Activated CD8-positive, alpha-beta memory T cell treated with anti-CD3 and anti-CD28 coated beads for 1 hour (primary cell): Measurements from ENCODE around the gene HOXD9.

ENCODE experiments used
- DNase-seq, 2 donors: peaks; one replicate each; pipeline ENCODE4 v3.0.0-alpha.2; 2020; ENCODE audit warnings: low read depth in 1 of 2; ENCODE audit errors: extremely low read depth in 1 of 2

HOXD9 gene

DNA sequence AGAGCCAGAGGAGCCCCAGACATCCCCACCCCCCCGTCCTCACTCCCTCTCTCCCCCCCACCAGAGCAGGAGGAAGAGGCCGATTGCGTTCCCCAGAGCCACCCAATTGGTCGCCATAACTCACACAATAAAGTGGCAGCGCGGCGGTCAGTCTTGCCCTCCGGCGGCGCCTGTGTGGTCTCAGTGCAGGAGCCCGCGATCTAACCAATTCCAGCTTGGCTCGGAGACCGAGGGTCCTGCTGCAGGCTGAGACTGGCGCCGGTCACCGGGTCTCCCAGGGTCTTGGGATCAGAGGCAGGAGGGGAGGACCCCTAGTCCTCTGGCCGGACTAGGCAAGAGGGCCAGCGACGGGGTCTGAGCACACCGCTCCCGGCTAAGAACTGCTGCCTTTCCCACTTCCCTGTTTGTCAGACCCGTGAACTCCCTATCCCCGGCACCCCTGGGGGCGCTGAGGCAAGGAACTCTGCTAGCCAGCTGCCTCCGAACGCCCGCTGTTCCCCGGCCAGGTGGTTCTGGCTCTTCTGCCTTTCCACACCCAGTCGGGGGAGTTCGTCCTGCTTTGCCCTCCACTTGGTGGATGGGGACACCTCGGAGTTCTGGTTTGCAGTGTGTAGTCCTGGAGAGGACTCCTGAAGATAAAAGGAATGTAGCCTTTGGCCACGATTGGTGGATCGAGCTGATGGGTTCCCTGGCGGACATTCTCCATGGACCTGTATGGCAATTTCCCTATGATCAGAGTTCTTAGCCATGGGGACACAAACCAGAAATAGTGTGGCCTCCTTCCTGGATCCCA is 24.0 kb upstream of the HOXD9 start:
- DNase-seq = no peak

DNA sequence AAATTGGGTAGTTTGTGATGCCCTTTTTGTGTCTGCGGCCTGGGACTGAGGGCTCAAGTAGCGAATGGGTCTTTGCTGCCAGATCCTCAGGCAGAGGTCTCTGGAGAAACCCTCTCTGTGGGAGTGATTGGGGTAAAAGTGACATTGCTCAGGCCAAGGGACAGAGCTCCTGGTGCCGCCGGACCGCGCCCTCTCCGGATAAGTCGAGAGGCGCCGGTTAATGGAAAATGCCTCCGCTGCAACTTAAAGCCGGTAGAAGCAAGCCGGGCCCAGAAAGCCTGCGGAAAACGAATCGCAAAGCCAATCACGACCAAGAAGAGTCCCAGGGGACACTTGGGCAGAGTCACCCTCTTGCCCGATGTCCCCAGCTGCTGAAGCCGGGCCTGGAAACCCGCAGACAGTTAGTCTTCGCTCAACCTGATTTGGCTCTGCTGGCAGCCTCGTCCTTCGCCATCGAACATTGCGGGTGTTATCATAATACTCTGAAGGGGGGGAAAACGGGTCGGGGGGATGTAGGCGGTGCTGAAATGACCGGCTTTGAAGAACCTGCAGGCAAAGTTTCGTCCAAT is 23.3 kb upstream of the HOXD9 start:
- no peak for DNase-seq

DNA sequence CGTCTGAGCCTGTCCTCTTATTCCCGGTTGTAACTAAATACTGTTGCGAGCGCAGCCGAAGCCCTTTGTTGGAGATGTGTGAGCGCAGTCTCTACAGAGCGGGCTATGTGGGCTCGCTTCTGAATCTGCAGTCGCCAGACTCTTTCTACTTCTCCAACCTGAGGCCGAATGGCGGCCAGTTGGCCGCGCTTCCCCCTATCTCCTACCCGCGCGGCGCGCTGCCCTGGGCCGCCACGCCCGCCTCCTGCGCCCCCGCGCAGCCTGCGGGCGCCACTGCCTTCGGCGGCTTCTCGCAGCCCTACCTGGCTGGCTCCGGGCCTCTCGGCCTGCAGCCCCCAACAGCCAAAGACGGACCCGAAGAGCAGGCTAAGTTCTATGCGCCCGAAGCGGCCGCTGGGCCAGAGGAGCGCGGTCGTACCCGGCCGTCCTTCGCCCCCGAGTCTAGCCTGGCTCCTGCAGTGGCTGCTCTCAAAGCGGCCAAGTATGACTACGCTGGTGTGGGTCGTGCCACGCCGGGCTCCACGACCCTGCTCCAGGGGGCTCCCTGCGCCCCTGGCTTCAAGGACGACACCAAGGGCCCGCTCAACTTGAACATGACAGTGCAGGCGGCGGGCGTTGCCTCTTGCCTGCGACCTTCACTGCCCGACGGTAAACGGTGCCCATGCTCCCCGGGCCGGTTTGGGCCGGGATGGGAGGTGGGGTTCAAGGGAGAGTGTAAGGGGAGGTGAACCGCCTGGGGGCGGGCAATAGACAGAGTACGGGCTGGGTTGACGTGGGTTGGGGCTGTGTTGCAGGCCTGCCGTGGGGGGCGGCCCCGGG is 22.6 kb upstream of the HOXD9 start, which contains the start of gene HOXD12:
Gene HOXD12 (plus strand): TSS at position 68 of the 819 bp plus-strand sequence. CDS start 7 bp downstream, at position 75.
- DNase-seq = no peak

DNA sequence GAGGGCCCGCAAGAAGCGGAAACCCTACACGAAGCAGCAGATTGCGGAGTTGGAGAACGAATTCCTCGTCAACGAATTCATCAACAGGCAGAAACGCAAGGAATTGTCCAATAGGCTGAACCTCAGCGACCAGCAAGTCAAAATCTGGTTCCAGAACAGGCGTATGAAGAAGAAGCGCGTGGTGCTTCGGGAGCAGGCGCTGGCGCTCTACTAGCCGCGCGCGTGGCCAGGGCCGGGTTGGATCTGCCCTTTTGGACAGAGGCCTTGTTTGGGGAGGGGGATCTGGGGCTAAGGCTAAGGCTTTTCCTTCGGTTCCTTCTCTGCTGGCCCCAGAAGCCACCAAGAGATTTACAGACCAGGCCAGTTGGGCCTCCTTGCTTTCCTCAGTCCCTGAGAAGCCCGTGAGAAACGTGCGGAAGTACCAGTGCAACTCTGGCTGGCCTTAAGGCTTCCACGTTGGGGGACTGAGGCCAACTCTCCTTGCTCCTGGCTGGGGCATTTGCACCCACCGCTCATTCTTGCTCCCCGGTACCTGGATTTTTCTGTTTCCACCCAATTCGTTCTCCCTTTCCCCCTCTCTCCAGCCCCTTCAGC is 21.9 kb upstream of the HOXD9 start:
- DNase-seq = no peak

DNA sequence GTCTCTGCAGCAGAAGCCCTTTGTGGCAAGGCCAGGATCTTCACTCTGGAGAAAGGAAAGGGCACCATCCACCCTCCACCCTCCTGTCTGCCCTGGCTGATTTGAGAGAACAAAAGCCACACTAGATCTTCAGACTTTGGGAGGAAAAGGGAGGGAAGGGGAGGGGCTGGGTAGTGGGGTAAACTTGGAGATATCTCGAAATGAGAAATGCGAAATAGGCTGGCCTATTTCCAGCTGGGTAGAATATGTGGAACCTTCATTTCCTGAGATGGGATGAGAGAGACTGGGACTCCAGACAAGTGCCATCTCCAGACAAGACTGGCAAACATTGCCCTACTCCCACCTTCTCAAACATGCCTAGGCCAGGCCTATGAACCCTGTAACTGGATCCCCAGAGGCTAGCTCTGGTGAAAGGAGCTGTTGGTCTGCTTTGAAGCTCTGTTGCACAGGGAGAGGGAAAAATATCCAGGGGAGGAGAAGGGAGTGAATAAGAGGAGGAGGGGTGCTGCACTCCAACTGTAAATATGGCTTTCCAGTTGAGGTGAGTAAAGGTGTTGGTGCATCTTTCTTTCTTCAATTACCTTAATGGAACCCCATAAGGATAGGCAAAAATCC is 21.2 kb upstream of the HOXD9 start:
- no peak for DNase-seq

DNA sequence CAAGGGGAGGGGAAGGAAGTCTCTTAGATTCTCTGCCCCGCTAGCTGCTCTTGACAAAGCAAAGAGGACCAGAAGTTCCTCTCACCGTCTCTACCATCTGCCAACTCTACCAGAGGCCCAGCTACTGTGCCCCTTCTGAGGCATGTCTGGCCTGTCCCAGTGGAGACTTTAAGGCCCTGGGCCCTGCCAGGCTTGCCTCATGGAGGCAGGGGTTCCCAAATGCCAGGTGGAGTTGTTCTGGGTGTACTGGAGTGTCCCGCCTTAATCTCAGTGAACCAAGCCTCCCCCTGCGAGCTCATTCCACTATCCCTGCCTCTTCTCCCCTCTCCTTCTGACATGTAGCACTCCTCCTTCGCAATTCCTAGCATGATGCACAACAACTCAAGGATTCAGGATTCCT is 20.7 kb upstream of the HOXD9 start:
- no peak for DNase-seq

DNA sequence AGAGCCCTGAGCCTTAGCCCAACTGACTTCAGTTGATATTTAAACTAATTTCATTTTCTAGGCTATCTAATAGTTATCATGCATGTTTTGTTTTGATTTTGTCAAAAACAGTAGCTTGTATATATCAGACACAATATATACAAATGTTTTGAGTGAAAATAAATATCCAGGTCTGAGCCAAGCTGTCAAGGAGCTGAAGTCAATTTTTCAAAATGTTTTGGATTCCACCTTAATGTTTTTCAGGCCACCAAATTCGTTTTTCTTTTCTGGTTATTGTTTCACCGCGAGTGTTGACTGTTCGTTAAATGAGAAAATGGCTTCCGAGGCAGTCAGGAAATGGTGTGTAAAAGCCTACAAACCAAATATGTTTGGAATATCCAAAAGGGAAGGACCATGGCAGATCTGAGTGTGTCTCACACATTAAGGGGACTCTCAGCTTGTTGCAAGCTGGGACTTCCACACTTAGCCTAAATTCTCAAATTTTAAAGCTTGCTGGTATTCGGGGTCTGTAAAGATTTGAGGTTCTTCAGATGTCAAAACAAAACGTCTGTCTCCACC is 20.1 kb upstream of the HOXD9 start:
- DNase-seq = no peak

DNA sequence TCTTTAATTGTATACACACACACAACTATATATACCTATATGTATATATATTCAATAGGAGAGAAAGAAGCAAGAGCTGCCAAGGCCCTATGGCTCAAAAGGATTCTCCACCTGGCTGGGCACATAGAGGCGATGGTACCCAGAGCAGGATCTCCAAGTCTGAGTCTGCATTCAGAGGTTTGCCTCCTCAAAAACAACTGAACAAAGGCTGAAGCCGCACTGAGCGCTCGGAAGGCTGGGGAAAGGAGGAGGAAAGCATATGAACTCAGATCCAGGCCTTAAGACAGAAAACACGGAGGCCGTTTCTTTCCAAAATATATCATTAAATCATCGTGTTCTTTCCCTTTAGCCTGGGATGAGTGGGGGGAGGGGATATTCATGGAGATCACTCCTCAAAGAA is 19.3 kb upstream of the HOXD9 start:
- DNase-seq = no peak

DNA sequence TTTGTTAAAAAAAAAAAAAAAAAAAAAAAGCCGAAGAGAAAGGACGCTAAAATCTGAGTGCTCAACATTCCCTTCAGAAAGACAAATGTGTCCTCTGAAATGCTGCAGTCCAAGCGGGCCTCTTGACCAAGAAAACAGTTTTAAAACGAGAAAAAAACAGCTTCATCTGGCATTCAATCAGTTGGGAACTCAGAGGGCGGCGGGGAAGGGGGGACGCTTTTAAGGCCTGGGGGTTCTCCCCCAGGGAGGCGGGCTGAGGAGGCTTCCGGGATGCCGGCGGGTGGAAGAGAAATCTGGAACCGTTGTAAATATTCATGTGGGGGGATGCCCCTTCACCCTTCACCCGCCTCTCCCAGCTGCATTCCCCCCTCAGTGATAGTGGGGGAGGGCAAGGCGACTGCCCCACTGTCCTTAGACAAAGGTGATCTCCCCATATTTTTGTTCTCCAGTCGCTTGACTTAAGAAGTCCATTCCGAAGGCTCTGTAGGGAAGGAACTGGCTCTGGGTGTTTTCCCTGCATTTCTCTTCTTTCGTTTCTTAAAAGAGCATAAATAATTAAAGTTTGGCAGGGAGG is 18.7 kb upstream of the HOXD9 start:
- DNase-seq = no peak

DNA sequence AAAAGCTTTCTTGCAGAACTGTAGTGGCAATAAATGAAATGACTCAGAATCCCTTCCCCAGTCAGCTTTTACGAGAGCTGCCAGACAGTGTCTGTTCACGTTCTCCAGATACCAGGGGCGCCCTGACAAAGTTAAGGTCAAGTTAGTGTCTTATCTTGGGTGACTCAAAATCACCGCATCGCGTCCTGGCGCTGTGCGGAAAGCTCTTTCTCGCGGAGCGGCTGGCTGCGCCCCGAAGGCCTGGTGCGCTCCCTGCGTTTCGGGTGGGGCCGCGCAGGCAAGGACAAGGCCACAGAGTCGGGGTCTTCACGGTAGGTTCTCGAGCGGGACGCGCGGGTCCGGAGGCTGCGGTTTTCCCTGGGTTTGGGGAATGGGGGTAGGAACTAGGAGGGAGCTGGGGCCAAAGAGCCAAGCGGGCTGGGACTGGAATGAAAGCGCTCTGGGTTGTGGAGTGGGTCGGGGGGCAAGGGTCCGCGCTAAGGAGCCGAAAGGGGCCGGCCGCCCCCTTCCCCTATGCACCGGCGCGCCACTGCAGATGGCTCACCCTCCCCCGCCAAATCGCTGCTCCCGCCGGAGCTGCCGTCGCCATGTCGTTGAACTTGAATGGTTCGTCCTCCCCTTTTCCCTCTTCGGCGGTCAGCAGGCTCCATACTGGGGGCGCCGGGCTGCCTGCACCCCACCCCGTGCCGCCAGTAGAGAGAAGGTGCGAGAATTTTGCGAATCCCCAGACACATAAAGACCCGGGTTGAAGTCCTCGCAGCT is 18.0 kb upstream of the HOXD9 start:
- no peak for DNase-seq

DNA sequence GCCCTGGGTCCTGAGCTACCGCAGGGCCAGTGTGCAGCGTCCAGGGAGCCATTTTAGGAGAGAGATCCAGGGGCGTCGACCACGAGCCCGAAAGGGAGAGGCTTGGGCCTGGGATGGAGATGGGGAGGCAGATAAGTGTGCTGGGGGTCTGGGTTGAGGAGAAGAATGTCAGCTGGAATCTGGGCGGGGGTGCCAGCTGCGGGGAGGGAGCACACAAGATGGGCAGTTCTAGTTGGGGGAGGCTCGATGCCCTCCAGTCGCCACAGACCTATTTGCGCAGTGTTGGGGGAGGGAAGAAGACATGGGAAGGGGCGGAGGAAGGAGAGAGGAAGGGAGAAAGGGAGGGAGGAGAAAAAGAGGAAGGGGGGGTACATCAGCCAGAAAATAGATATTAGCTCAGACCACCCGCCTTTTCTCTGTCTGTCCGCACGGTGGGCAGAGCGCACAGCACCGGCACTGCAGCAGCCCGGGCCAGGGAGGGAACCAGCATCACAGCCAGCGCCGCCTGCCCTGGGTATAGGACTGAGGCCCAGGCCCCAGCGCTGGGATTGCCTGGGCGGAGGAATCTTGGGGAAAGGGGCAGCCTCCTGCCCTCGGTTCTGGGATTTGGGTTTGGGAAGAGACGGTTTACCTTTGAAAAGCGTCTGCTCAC is 17.3 kb upstream of the HOXD9 start:
- no peak for DNase-seq

DNA sequence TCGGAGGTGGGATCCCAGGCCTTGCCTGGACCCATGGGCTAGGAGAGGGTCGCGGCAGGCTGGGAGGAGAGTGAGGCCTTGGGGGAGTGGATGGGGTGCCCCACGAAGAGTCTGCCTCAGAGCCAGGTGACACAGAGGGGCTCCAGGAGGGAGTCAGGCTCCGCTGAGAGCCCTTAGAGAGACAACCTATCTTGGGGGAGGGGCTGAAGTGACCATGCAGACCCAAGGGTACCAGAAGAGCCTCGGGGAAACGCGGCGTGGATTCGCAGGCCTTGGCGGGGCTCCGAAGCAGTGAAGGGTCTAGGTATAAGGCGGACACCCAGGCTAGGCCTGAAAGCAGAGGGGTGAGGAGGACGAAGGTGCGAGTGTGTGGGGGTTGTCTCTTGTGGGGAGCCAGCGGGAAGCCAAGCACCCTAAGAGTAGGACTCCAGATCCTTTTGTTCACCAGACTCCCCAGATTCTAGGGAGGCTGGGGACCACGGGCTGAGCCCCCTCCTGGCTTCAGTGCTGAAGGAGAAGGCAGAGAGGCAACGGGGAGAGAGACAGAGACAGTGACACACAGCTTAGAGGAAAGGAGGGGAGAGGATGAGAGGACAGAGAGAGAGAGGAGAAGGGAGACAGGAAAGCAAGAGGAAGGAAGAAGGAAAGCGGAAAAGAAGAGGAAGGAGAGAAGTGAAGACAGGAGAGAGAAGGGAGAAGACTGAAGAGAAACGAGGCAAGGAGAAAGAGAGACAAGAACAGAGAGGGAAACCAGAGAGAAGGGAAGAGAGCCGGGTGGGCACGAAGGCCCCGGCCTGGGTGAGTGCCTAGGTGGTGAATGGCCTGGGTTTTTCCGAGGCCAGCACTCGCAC is 16.6 kb upstream of the HOXD9 start:
- no peak for DNase-seq

DNA sequence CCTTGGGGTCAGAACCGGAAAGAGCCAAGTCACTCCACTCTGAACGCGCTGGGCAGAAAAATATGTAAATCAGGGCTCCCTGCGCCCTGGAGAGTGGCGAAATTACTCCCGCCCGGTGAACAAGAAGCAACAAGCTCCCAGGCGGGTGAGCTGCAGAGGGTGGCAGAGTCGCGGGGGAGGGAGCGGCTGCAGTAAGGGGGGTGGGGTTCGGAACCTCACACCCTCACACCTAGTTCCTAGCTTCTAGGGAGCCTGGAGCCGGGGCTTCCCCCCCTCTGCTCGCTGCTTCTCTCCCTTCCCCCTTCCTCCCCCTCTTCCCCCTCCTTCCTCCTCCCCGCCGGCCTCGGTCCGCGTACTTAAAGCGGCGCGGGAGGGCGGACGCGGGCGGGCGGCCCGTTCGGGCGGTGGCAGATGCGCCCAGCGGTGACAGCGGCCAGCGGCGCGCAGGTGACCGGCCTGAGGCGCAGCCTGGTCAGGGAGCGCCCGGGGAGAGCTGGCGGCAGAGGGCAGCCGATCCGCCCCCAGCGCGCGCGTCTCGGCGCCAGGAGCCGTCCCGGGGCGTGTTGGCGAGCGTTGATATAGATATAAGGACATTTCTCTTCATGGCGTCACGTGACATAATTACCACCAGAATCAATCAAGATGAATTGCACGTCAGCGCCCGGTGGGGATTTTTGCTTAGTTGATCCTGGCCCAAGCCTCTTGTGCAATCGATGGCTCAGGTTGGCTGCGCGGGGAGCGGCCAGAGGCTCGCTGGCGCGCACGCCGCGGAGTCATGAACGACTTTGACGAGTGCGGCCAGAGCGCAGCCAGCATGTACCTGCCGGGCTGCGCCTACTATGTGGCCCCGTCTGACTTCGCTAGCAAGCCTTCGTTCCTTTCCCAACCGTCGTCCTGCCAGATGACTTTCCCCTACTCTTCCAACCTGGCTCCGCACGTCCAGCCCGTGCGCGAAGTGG is 15.7 kb upstream of the HOXD9 start, which contains the start of gene HOXD11:
Gene HOXD11 (plus strand): TSS at position 700 of the 959 bp plus-strand sequence. CDS start 76 bp downstream, at position 776.
- DNase-seq = no peak

DNA sequence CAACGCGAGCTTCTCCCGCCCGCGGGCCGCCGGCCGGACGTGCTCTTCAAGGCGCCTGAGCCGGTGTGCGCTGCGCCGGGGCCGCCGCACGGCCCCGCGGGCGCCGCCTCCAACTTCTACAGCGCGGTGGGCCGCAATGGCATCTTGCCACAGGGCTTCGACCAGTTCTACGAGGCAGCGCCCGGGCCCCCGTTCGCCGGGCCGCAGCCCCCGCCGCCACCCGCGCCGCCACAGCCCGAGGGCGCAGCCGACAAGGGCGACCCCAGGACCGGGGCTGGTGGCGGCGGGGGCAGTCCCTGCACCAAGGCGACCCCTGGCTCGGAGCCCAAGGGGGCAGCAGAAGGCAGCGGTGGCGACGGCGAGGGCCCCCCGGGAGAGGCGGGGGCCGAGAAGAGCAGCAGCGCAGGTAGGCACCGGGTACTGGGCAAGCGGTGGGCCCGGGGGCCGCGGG is 14.8 kb upstream of the HOXD9 start:
- no peak for DNase-seq

DNA sequence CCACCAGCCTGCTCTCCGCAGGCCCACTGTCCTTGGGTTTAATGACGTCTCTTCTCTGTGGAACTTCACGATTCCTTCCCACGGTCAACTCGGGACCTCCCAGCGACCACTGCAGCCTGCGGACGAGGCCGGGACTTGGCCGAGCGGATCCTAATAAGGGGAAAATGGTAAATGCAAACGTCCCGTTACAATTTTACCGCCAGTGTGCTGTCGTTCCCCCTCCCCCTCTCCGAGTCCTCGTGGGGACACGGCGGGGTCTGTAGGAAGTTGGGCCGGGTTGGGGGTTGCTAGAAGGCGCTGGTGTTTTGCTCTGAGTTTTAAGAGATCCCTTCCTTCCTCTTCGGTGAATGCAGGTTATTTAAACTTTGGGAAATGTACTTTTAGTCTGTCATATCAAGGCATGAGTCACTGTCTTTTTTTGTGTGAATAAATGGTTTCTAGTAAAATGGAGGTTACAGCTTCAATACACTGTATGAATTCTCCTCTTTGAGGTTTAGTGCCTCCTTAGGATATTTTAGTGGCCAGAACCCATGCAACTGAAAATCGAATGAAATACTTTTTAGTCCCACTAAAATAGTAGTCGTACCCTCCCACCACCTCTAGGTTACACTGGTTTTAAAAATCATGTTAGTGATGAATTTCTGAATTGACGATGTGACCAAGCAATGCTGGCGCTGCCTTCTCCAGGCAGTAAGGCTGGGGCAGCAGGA is 13.2 kb upstream of the HOXD9 start:
- no peak for DNase-seq

DNA sequence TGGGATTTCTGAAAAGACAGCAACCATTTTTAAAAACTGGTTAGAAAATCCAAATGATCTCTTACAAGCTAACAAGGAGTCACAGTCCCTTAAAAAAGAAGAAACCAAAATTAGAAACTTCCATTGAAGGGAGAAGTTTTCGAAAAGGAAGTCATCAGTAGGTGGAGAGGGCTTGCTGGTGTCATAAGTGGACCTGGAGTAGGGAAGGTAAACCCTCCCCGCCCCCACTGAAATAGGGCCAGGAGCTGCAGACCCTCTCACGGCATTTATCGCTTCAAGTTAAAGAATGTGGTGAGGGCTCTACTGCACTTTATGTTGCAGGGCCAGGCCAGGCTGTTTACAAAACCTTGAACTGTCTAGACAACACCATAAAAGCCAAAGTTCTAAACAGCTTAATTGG is 12.6 kb upstream of the HOXD9 start:
- no peak for DNase-seq
